Measurements from ENCODE around the gene SETSIP. TPM values are rescaled to one million over a fixed set of nuclear protein-coding genes. Genes with fewer than 3 reads are reported as not detected.

The SETSIP gene
- total and polyA plus RNA-seq, 2 of the 8 experiments (the other 6 are each of a cell fraction or from before 2014, with no cell fraction given) = 0.14 TPM; not detected in 1

- Histone ChIP-seq H2AK5ac (ENCODE audit: low read depth, low read length) (no peak overlapping the region), H2BK20ac (ENCODE audit: low read length) (no peak overlapping the region), H3K23me2 (ENCODE audit: low read depth, low read length) (no peaks in the 10 kb centered on the region), H4K20me1 (replicated peaks in 1 of 2; ENCODE audit: control insufficient read depth in 1 of 2, insufficient read depth in 2 of 2, low read length in 2 of 2) (no peaks in the 10 kb centered on the region), H3K56ac (replicated peaks; ENCODE audit: insufficient read length, low read depth, low read length) (no peak overlapping the region), H3K79me2 (ENCODE audit: control insufficient read depth in 1 of 2, insufficient read depth in 2 of 2, low read length in 2 of 2) (no peaks in the 10 kb centered on the region), H3K18ac (ENCODE audit: extremely low read depth, low read length) (no peak overlapping the region), H3K9me3 (ENCODE audit: insufficient read depth in 2 of 2, low read depth in 1 of 2, low read length in 1 of 2) (no peaks in the 10 kb centered on the region), H3K79me1 (ENCODE audit: low read depth, low read length) (no peaks in the 10 kb centered on the region; the same call in 1 of the 2 replicates), H3K9ac (replicated peaks in 1 of 4; ENCODE audit: extremely low read depth in 1 of 4, low read depth in 3 of 4, low read length in 3 of 4) (no peak overlapping the region), H4K5ac (ENCODE audit: insufficient read length, low read depth, low read length) (no peak overlapping the region), H2BK120ac (replicated peaks; ENCODE audit: low read depth, low read length) (no peak overlapping the region), H2BK5ac (ENCODE audit: low read depth, low read length) (no peak overlapping the region), H2BK15ac (ENCODE audit: low read length) (no peak overlapping the region), H4K8ac (ENCODE audit: extremely low read depth, insufficient read depth, low read length) (no peak overlapping the region), H3K36me3 (ENCODE audit: control insufficient read depth in 2 of 4, insufficient read depth in 4 of 4, low read length in 3 of 4) (no peaks in the 10 kb centered on the region), H3K4me3 (ENCODE audit: extremely low read depth in 1 of 4, insufficient read depth in 2 of 4, low read depth in 3 of 4, low read length in 4 of 4) (no peak overlapping the region), H3K4ac (replicated peaks; ENCODE audit: insufficient read length, low read depth, low read length) (no peak overlapping the region), H4K91ac (replicated peaks; ENCODE audit: insufficient read length, low read length) (no peak overlapping the region), H2BK12ac (ENCODE audit: low read depth, low read length) (no peak overlapping the region), H3K4me1 (replicated peaks in 1 of 4; ENCODE audit: control insufficient read depth in 3 of 4, insufficient read depth in 4 of 4, low read length in 3 of 4) (no peaks in the 10 kb centered on the region), H3K14ac (ENCODE audit: insufficient read length) (no peak overlapping the region), H3K27me3 (replicated peaks in 1 of 4; ENCODE audit: control insufficient read depth in 3 of 4, extremely low read depth in 1 of 4, insufficient read depth in 3 of 4, low read length in 3 of 4) (no peaks in the 10 kb centered on the region), H3K4me2 (ENCODE audit: insufficient read depth in 1 of 2, low read depth in 2 of 2, low read length in 2 of 2) (no peak overlapping the region), H3K27ac (ENCODE audit: low read depth, low read length) (no peak overlapping the region), H2AFZ (ENCODE audit: low read length) (no peak overlapping the region), H3K23ac (ENCODE audit: insufficient read length) (no peak overlapping the region)
- CTCF ChIA-PET (ENCODE audit: partially characterized antibody) = interaction anchor here (0.6 to 1.3 kb wide), 2 partner anchors 11 to 170 kb away, joined by 3 read pairs; no protein-coding TSS in a partner anchor
- DNase-seq (ENCODE audit: low read depth in 1 of 2, low spot score in 2 of 2) (no peak), FAIRE-seq (no peak)
- POLR2A ChIA-PET (ENCODE audit: partially characterized antibody) = no interaction called here
- no peak for TF ChIP-seq SIRT6 (IDR thresholded peaks at IDR 0.05; ENCODE audit: low read length)
Measured at GRCh38 chr1:92096317-92096716, 21.1 kb upstream of the SETSIP start.

Measured in H1 (cell line).